Measurements from ENCODE around the gene FKBP14.

FKBP14 gene

DNA sequence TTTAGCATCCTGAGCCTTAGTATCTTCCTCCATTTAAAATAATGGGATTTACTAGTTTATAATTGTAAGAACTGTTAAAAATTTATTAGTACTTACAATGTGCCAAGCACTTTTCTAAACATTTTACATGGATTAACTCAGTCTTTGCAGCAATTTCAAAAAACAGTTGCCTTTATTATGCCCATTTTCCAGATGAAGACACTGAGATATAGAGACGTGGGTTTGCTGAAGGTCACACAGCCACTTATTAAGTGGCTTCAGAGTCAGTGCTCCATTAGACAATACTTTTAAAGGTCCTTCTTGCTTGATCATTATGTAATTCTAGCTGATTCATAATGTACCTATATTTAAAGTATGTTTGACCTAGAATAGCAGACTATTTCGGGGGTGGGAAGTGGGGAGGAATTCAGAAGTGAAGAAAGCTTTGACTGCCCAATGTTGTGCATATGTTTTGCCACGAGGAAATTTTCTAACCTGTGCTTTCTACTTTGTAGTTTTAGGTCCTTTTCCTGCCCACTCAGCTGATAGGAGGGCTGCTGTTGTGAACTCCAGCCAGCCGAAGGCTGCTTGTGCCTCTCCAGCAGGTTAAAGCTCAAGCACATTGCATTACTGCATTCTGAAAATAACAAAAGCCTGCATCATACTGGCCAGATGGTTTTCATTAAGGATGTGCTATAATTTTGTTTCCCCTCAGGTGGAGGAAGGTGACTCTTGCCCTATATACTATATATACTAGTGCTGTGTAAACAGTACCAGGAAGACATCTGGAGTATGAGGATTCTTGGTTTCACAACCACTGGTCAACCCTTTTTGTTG is 6.0 kb upstream of the FKBP14 start:
- no peak for DNase-seq

DNA sequence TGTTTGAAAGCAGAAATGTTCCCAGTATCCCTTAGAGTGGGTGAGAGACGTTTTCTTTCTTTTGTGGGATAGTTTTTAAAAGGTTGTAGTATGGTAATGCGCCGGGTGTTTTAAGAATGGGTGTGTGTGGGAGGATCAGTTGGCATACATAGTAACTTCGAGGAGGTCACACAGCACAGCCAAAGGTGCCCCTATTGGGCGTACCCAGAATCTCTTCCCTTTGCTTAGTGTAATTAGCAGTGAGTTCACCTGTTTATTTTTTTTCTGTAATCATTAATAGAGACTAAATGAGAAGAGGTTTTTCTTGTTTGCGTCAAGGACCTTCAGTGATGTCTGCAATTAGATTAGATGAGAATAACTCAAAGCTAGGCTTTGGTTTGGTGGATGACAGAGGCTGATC is 3.2 kb upstream of the FKBP14 start:
- DNase-seq, result no peak

DNA sequence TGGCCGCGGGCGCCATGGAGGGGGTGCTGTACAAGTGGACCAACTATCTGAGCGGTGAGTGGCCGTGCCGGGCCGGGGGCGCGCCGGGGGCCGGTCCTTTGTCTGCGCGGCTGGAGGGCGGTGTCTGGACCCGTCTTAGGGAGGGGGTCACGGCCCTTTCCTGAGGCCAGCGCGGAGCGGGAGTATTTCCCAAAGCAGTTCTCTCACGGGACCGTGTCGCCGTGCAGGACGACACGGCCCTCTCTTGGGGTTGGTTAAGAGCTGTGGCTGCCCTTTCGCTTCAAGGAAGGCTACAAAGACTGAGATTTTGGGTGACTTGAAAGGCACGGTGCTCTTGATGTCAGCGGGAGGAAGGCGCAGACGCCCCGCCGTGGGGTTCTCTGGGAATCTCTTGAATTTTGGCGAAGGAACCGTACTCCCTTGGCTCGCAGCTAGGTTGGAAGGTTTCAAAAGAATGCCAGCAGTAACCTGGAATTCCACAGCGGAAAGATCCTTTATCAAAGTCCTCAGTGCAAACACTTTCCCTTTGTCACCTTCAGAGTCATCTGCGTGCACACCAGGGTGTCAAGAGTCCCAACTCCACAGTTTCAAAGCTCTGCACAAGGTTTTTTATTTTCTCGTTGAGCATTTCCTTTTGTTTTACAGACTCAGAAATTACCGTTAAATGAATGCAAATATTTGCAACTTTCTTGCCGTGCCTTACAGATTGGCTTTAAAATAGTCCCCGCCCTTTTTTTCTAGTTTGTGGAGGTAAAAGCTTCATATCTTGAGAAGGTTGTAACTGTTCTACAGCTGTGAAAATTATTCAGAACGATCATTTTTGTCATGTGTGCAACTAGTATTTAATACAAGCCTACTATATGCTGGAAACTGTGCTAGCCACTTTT is 2.5 kb upstream of the FKBP14 start:
- no peak for DNase-seq

DNA sequence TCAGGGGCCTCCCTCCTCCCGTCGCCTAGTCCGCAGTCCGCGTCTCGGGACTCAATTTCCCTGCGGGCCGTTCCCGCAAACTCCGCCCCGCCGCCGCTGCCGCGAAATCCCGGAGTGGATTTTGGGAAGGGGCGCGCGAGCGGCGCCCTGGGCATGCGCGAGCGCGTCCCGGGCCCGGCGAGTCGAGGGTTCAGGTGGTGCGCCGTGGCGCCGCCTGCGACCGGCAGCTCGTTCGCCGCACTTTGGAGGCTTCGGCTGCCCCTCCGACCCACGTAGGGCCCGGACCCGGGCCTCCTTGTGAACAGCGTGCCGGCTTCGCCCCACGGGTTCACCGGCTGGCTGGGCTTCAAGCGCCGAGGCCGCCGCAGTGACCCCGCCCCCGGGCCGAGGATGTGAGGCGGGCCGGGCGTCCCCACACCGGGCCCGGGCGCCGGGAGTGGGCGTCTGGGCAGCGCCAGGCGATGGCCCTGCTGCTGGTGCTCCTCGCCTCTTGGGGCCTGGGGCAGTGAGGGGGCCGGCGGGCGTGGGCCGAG is 1.8 kb upstream of the FKBP14 start, which contains the start of gene PLEKHA8:
Gene PLEKHA8, plus strand, starts transcription at position 197 of the 533 bp plus-strand sequence. CDS start 351 bp downstream, outside the sequence.
- DNase-seq, result peak; percentile 72

DNA sequence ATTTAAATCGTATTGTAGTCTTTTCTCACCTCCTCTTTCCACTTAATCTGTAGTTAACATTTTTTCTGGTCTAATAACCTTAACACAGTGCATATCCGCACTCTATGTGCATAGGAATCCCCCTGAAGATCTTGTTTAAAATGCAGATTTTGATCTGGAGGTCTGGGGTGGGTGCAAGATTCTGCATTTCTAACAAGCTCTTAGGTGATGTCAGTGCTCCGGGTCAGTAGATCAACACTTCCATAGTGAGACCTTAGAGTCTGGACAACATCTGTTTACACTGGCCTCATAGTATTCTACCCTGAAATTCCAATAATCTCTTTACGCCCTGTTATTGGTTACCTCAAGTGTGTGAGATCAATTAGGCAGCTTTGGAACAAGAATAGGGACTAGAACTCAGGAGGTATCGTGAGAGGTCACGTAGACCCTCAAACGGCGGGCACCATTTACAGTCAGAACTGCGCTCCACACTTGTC is 1.3 kb upstream of the FKBP14 start:
- no peak for DNase-seq

DNA sequence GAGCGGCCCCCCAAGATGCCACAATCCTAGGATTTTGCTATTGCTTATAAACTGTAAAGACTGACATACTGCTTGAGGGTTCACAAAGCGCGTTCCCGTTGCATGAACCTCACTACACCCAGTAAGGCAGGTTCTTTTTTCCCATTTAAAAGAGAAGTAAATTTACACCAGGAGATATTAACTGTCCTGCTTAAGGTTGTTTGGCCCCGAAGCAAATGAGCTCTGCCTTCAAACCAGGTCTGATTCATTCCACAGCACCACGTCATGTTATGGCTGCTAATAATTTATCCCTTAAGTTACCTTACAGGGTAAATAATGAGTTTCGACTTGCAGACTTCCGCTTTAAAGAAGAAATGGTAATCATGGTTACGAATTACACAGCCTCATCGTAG is 559 bp upstream of the FKBP14 start:
- no peak for DNase-seq

DNA sequence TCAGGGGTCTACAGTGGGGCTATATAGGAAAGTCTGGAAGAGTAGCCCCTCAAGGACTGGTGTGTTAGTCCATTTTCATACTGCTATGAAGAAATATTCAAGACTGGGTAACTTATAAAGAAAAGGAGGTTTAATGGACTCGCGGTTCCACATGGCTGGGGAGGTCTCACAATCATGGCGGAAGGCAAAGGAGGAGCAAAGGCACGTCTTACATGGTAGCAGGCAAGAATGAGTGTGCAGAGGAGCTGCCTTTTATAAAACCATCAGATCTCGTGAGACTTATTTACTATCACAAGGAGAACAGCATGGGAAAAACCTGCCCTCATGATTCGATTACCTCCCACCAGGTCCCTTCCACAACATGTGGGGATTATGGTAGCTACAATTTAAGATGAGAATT is 3.0 kb downstream of the FKBP14 start:
- no peak for DNase-seq

DNA sequence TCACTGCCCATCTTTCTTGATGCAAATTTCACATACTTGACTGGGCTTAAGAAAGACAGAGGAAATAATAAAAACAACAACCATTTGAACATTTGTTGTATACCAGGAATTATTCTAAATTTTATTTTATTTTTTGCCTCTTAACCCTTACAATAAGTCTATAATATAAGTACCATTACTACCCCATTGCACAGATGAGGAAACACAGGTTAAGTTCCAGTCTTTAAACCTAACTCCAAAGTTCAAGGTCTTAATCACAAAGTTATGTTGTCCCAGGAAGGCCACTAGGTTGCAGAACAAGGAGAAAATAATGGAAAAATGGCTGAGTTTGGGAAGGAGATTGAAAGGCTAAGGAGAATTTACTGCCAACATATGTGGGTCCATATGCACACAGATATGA is 3.5 kb downstream of the FKBP14 start:
- DNase-seq, result no peak

DNA sequence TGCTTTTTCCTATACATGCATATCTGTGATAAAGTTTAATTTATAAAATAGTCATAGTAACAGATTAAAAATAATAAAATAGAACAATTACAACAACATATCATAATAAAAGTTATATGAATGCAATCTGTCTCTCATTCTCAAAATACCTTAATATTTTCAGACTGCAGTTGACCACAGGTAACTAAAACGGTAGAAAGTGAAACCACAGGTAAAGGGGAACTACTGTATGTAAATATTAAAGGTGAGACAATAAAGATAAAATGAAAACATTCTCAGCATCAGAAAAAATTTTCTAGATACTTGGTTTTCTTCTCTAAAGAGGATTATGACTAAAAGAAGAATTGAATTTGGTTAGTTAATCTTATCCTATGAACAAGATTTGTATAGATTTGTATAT is 6.0 kb downstream of the FKBP14 start:
- DNase-seq, result no peak

DNA sequence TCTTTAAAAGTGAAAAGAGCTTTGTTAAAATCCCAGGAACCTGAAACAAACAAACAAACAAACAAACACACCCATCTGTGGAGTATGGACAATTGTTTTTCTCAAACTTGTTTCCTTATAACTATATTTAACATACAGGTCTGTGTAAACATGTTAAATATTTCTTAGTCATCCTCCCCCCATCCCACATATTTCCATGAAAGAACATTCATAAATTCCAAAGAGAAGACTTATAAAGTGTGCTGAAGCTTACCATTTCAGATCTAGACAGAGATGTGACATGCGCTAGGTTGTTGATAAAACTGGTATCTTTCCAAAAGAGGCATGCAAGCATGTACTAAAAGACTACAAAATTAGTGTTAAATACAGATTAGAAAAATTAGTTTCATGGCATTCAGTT is 6.5 kb downstream of the FKBP14 start:
- no peak for DNase-seq

DNA sequence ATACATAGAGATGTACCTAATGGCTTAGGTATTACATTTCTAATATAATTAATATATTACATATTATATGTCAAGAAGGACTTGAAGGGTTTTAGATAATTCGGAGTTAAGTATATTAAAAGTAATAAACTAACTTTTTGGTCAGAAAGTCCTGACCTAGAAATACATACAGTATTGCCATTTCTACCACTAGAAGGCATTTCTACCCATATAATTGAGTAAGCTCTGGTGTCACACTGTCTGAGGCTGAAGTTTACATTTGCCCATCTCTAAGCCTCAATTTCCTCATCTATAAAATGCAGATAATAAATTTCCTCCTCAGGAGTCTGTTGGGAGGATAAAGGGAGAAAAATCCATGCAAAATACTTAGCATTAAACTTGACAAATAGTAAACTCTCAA is 7.1 kb downstream of the FKBP14 start:
- DNase-seq, result no peak

DNA sequence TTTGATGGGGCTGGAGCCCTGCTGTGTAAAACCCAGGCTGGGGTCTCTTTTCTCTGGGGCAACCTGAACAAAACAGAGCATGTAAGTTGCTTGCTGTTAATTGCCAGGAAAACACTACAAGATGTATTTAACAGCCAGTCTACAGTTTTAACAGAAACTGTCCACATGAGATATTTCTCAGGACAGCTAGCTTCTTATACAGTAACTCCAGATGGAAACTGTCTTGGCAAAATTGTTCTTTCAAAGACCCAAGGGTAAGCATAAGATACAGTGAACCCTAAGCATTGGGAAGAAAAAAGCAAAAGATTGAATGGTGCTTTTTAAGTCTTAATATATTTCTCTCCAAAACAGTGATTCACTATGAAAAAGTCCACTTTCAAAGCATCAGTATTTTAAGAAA is 8.1 kb downstream of the FKBP14 start:
- no peak for DNase-seq

DNA sequence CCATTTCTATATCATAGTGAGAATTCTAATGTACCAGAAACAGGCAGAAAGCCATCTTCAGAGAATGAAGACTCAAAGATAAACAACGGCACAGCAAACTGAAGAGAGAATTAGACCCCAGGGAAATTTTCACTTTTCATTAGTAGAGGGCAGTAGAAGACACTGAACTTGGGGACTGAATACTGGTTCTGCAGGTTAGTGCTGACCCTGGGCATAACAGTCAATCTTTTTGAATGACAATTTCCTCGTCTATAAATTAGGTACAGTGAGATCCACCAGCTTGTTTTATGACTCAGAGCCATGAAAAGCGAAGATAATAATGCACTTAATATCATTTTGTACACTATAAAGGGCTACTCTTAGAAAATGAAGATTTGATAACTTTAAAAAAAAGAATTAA is 13.7 kb downstream of the FKBP14 start:
- DNase-seq, result no peak

DNA sequence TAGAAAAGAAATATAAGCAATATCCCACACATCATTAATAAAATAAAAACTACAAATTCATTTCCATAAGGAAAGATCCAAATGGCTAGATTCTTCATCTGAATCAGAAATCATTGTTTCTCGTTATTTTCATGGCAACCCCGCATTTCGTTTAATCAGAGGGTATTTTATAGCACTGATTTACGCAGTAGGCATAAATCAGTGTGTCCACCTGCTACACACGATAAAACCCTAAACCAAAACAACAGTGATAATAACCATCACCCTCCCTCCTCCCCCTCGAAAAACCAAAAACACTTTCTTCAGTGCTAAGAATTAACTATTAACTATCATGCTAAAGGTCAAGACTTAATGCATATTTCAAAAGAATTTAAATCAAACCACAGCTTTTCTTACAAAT is 16.5 kb downstream of the FKBP14 start:
- no peak for DNase-seq

DNA sequence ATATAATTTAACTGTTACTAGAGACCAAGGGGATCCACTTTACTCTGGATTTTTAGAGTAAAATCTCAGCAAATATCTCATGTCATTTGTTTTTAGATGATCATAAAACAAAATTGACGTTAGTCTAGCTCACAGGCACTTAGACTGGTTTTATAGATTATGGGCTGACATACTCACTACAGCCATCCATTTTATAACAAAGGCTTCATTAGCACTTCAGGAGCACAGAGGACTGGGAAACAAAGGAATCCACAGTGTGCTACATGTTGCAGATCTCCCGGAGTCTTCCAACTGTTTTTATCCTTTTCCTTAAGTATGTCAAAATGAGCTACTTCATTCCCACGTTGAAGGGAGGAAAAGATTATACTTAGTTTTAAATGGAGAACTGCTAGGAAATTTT is 21.0 kb downstream of the FKBP14 start:
- no peak for DNase-seq

DNA sequence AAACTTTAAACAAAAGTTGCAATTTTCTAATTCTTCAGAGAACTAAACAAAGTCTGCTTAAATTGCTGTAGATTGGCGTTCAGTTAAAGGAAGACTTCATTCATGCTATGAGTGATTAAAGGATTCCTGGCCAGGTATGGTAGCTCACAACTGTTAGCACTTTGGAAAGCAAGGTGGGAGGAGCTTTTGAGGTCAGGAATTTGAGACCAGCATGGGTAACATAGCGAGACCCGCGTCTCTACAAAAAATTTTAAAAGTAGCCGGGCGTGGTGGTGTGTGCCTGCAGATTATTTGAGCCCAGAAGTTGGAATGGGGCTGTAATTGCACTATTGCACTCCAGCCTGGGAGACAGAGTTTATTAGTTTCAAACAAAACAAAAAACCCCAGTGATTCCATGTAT is 23.4 kb downstream of the FKBP14 start:
- DNase-seq, result no peak

DNA sequence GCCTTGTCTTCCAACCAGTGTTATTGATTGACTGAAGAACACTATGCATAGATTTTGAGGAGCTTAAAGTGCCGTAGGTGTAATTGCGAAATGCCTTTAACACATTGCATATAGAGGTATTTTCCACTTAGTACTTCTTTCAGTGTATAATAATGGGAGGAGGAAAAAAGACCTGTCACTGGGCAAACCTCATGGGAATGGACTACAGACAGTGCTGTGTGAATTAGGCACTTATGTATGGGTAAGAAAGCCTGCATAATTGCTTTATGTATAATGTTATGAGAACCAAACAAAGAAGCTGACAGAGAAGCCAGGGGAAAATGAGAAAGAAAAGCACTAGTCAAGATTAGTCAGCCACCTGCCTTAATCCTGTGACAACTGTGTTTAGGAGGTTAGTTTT is 24.5 kb downstream of the FKBP14 start:
- DNase-seq, result no peak

DNA sequence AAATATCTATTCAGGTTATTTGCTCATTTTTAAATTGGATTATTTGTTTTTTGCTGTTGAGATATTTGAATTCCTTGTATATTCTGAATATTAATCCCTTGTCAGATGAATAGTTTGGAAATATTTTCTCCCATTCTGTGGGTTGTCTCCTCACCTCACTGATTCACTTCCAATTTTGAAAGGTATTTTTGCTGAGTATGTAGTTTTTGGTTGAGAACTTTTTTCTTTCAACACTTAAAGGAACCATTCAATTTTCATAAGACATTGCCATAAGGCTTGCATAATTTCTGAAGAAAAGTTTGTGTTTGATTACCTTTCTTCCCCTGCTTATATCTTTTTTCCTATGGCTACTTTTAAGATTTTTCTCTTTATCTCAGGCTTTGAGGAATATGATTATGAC is 28.0 kb downstream of the FKBP14 start:
- DNase-seq, result no peak

DNA sequence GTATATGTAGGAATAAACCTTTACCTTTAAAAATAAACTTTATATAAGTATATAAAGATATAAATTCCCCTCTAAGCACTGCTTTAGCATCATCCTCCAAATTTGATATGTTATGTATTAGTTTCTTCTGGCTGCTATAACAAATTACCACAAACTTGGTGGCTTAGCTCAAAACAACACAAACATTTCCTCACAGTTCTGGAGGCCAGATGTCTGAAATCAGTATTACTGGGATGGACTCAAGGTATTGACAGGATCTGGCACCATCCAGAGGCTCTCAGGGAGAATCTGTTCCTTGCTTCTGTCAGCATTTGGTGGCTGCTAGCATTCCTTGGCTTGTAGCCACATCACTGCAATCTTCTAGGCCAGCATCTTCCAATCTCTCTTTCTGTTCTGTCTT is 30.2 kb downstream of the FKBP14 start:
- no peak for DNase-seq

DNA sequence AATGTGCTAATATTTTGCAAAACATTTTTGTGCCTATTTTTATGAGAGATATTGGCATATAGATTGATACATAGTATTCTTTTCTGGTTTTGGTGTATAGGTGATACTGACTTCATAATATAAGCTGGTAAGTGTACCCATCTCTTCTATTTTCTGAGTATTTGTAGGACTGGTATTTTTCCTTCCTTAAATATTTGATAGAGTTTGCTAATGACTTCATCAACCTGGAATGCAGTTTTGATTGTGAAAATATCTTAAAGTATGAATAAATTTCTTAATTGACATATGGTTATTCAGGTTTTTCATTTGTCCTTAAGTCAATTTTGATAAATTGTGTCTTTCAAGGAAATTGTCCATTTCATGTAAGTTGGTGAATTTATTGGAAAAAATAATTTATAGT is 30.9 kb downstream of the FKBP14 start:
- no peak for DNase-seq

DNA sequence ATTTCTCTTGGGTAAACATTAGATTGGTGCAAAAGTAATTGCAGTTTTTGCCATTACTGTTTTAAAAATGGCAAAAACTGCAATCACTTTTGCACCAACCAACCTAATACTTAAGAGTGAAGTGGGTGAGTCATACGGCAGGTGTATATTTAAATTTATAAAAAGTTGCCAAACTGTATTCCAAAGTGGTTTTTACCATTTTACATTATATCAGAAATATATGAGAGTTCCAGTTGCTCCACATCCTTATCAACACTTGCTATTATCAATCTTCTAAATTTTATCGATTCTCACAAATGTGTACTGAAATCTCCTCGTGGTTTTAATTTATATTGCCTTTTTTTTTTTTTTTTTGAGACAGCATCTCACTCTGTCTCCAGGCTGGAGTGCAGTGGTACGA is 33.4 kb downstream of the FKBP14 start:
- DNase-seq, result no peak

DNA sequence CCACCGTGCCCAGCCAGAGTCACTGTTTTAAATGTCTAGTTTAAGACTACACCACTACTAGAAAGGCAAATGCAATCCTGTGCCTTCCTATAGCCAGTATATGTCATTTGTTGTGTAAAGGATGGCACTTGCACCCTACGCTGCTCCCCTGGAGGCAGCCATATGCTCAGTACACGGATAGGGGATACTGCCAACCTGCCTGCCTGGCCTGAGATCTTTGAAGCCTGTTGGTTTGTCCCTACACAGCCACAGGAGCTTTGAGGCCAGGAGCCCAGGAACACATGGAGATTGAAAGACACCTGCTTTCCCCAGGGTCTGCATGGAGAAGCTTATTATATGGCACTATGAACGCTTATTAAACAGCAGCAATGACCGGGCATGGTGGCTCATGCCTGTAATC is 34.6 kb downstream of the FKBP14 start:
- DNase-seq, result no peak

DNA sequence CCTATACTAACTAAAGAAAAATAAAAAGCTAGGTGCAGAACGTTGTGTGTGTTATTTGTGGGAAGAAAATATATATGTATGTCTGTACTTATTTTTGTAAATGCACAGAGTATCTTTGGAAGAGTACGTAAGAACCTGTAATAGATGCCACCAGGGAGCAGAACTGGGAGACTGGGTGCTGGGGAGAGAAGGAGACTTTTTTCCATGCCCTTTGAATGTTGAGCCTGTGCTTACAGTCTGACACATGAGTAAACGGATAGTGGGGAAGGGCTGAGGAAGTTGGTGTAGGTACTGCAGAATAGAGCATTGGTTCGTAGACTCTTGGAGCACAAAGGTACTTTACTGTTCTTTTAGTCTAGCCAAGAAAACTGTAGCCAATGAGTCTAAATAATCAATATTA is 35.6 kb downstream of the FKBP14 start:
- DNase-seq, result no peak
